ENCODE results near the gene AP3B1. TPM values are rescaled to one million over a fixed set of nuclear protein-coding genes. Genes with fewer than 3 reads are reported as not detected.

The AP3B1 gene
- total and polyA plus RNA-seq, 2 of the 8 experiments (the other 6 are each of a cell fraction or from before 2014, with no cell fraction given), result 45.8 to 48.3 TPM

DNA sequence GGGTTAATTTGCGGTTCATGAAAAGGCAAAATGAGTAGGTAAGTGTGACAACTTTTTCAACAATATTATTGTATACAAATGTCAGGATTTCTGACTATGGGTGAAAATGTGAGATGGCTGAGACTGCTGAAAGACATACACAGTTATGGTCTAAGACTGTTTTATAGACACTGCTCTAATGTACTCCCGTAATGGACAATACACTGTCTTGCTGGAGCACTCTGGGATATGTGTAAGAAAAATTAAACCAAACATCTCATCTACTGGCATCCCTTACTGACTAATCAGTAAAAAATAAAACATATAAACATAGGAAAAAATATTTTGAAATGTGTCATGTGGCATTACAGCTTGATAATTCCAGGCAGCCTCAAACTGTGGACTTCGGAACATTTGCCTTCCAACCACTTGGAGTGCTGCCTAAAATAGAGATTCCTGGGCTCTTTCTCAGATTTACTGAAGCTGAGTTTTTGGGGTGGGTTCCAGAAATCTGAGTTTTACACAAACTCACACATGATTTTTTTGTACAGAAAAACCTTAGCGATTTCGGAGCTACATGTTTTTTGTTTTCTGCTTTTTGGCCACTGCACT, 284.5 kb downstream of the AP3B1 start (continued):
- TF ChIP-seq, protein P1, sequence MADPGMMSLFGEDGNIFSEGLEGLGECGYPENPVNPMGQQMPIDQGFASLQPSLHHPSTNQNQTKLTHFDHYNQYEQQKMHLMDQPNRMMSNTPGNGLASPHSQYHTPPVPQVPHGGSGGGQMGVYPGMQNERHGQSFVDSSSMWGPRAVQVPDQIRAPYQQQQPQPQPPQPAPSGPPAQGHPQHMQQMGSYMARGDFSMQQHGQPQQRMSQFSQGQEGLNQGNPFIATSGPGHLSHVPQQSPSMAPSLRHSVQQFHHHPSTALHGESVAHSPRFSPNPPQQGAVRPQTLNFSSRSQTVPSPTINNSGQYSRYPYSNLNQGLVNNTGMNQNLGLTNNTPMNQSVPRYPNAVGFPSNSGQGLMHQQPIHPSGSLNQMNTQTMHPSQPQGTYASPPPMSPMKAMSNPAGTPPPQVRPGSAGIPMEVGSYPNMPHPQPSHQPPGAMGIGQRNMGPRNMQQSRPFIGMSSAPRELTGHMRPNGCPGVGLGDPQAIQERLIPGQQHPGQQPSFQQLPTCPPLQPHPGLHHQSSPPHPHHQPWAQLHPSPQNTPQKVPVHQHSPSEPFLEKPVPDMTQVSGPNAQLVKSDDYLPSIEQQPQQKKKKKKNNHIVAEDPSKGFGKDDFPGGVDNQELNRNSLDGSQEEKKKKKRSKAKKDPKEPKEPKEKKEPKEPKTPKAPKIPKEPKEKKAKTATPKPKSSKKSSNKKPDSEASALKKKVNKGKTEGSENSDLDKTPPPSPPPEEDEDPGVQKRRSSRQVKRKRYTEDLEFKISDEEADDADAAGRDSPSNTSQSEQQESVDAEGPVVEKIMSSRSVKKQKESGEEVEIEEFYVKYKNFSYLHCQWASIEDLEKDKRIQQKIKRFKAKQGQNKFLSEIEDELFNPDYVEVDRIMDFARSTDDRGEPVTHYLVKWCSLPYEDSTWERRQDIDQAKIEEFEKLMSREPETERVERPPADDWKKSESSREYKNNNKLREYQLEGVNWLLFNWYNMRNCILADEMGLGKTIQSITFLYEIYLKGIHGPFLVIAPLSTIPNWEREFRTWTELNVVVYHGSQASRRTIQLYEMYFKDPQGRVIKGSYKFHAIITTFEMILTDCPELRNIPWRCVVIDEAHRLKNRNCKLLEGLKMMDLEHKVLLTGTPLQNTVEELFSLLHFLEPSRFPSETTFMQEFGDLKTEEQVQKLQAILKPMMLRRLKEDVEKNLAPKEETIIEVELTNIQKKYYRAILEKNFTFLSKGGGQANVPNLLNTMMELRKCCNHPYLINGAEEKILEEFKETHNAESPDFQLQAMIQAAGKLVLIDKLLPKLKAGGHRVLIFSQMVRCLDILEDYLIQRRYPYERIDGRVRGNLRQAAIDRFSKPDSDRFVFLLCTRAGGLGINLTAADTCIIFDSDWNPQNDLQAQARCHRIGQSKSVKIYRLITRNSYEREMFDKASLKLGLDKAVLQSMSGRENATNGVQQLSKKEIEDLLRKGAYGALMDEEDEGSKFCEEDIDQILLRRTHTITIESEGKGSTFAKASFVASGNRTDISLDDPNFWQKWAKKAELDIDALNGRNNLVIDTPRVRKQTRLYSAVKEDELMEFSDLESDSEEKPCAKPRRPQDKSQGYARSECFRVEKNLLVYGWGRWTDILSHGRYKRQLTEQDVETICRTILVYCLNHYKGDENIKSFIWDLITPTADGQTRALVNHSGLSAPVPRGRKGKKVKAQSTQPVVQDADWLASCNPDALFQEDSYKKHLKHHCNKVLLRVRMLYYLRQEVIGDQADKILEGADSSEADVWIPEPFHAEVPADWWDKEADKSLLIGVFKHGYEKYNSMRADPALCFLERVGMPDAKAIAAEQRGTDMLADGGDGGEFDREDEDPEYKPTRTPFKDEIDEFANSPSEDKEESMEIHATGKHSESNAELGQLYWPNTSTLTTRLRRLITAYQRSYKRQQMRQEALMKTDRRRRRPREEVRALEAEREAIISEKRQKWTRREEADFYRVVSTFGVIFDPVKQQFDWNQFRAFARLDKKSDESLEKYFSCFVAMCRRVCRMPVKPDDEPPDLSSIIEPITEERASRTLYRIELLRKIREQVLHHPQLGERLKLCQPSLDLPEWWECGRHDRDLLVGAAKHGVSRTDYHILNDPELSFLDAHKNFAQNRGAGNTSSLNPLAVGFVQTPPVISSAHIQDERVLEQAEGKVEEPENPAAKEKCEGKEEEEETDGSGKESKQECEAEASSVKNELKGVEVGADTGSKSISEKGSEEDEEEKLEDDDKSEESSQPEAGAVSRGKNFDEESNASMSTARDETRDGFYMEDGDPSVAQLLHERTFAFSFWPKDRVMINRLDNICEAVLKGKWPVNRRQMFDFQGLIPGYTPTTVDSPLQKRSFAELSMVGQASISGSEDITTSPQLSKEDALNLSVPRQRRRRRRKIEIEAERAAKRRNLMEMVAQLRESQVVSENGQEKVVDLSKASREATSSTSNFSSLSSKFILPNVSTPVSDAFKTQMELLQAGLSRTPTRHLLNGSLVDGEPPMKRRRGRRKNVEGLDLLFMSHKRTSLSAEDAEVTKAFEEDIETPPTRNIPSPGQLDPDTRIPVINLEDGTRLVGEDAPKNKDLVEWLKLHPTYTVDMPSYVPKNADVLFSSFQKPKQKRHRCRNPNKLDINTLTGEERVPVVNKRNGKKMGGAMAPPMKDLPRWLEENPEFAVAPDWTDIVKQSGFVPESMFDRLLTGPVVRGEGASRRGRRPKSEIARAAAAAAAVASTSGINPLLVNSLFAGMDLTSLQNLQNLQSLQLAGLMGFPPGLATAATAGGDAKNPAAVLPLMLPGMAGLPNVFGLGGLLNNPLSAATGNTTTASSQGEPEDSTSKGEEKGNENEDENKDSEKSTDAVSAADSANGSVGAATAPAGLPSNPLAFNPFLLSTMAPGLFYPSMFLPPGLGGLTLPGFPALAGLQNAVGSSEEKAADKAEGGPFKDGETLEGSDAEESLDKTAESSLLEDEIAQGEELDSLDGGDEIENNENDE (IDR thresholded peaks at IDR 0.05; ENCODE audit: insufficient replicate concordance, low read length), result no peak
- TF ChIP-seq CBX8 (IDR thresholded peaks at IDR 0.05; ENCODE audit: borderline replicate concordance, low read depth, low read length), result no peak
- no peak for TF ChIP-seq CEBPB (IDR thresholded peaks at IDR 0.05; ENCODE audit: low read depth, low read length)
- TF ChIP-seq YY1 (IDR thresholded peaks at IDR 0.05; ENCODE audit: low read depth, low read length), result no peak
- TF ChIP-seq KDM5A (IDR thresholded peaks at IDR 0.05; ENCODE audit: low read length), result no peak
- TF ChIP-seq TBP (IDR thresholded peaks at IDR 0.05; ENCODE audit: low read depth, low read length), result no peak
- TF ChIP-seq TCF12 (IDR thresholded peaks at IDR 0.05; ENCODE audit: low read depth, low read length), result no peak
- TF ChIP-seq RAD21 (IDR thresholded peaks at IDR 0.05 in 1 of 2, conservative IDR thresholded peaks at IDR 0.05 in 1 of 2; ENCODE audit: low read depth in 2 of 2, low read length in 2 of 2), result no peak
- TF ChIP-seq, protein P2, sequence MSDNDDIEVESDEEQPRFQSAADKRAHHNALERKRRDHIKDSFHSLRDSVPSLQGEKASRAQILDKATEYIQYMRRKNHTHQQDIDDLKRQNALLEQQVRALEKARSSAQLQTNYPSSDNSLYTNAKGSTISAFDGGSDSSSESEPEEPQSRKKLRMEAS (IDR thresholded peaks at IDR 0.05), result no peak

Measured in H1 (cell line).